KMS-11 (cell line): ENCODE measurements around the gene IL17RE.

Experiments used
- H2AFZ ChIP-seq: fragments of 200-600 bp; sonication (generic); 2 replicates; pipeline ENCODE4 v1.6.1; 2016; ENCODE audit warnings: antibody characterized with exemption, mixed run types, low read depth
- H3K27ac ChIP-seq: fragments of 200-600 bp; sonication (generic); 2 replicates; pipeline ENCODE4 v1.6.1; 2016; ENCODE audit warnings: mild to moderate bottlenecking, mixed run types
- H3K27me3 ChIP-seq: fragments of 200-600 bp; sonication (generic); 2 replicates; pipeline ENCODE4 v1.6.1; 2017; ENCODE audit warnings: mild to moderate bottlenecking, low read depth, mixed run types, moderate library complexity; ENCODE audit not compliant: insufficient read depth
- H3K36me3 ChIP-seq: fragments of 200-600 bp; sonication (generic); 2 replicates; pipeline ENCODE4 v1.6.1; 2017; ENCODE audit warnings: mild to moderate bottlenecking, mixed run types; ENCODE audit not compliant: insufficient read depth
- H3K4me1 ChIP-seq: fragments of 200-600 bp; sonication (generic); 2 replicates; pipeline ENCODE4 v1.6.1; 2016; ENCODE audit warnings: mild to moderate bottlenecking, low read depth, mixed run types; ENCODE audit not compliant: poor library complexity, severe bottlenecking
- H3K4me2 ChIP-seq: fragments of 200-600 bp; sonication (generic); 2 replicates; pipeline ENCODE4 v1.7.0; 2016; ENCODE audit warnings: mild to moderate bottlenecking, mixed run types
- H3K4me3 ChIP-seq: fragments of 200-600 bp; sonication (generic); IDR thresholded peaks from 2 replicates; pipeline ENCODE4 v1.6.1; 2017; ENCODE audit warnings: low read depth, low read length, mixed read lengths; ENCODE audit not compliant: insufficient read depth
- H3K79me2 ChIP-seq: fragments of 200-600 bp; sonication (generic); 2 replicates; pipeline ENCODE4 v1.6.1; 2016; ENCODE audit warnings: low read depth, mixed run types; ENCODE audit not compliant: insufficient read depth
- H3K9ac ChIP-seq: fragments of 200-600 bp; sonication (generic); 2 replicates; pipeline ENCODE4 v1.6.1; 2016; ENCODE audit warnings: mild to moderate bottlenecking, mixed run types
- H4K20me1 ChIP-seq: fragments of 200-600 bp; sonication (generic); 2 replicates; pipeline ENCODE4 v1.6.1; 2016; ENCODE audit warnings: mild to moderate bottlenecking, mixed run types; ENCODE audit not compliant: insufficient read depth
- TF ChIP-seq, protein P1 (sequence below): fragments of 200-600 bp; sonication (generic); conservative IDR thresholded peaks from 2 replicates; pipeline ENCODE4 v1.6.1; 2017; ENCODE audit warnings: low read depth, mild to moderate bottlenecking, antibody characterized with exemption, low read length, moderate library complexity, mixed read lengths

Gene IL17RE

GRCh38 chr3:9914011-9914410 is 11.4 kb downstream of the IL17RE start:
- no peak overlapping the region for H2AFZ ChIP-seq
- no peaks in the 10 kb centered on the region for H3K79me2 ChIP-seq
- TF ChIP-seq, protein P1, sequence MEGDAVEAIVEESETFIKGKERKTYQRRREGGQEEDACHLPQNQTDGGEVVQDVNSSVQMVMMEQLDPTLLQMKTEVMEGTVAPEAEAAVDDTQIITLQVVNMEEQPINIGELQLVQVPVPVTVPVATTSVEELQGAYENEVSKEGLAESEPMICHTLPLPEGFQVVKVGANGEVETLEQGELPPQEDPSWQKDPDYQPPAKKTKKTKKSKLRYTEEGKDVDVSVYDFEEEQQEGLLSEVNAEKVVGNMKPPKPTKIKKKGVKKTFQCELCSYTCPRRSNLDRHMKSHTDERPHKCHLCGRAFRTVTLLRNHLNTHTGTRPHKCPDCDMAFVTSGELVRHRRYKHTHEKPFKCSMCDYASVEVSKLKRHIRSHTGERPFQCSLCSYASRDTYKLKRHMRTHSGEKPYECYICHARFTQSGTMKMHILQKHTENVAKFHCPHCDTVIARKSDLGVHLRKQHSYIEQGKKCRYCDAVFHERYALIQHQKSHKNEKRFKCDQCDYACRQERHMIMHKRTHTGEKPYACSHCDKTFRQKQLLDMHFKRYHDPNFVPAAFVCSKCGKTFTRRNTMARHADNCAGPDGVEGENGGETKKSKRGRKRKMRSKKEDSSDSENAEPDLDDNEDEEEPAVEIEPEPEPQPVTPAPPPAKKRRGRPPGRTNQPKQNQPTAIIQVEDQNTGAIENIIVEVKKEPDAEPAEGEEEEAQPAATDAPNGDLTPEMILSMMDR = no peak
- no peak overlapping the region; the same call in 1 of the 2 replicates for H3K4me2 ChIP-seq
- H3K27me3 ChIP-seq = no peaks in the 10 kb centered on the region
- H3K4me1 ChIP-seq = peaks cover 57% of the 10 kb centered on the region
- no peaks in the 10 kb centered on the region for H3K36me3 ChIP-seq
- H3K4me3 ChIP-seq = no peak overlapping the region
- H3K9ac ChIP-seq = no peak overlapping the region
- H3K27ac ChIP-seq = no peak overlapping the region
- no peaks in the 10 kb centered on the region for H4K20me1 ChIP-seq

- no peaks in the 10 kb centered on the region for H3K79me2 ChIP-seq
- peak overlapping the region; percentile 76 for H3K9ac ChIP-seq
Measured at GRCh38 chr3:9914559-9915253, 12.1 kb downstream of the IL17RE start.

GRCh38 chr3:9915254-9916141 is 12.8 kb downstream of the IL17RE start:
- TF ChIP-seq, protein P1 = no peak
- peak overlapping the region; percentile 53 for H3K4me2 ChIP-seq
- H3K4me1 ChIP-seq = peaks cover 43% of the 10 kb centered on the region
- no peaks in the 10 kb centered on the region for H3K79me2 ChIP-seq
- H3K27me3 ChIP-seq = no peaks in the 10 kb centered on the region
- peak overlapping the region; percentile 67 for H2AFZ ChIP-seq
- peak overlapping the region; percentile 44 for H3K27ac ChIP-seq
- H3K9ac ChIP-seq = peak overlapping the region; percentile 76
- H4K20me1 ChIP-seq = no peaks in the 10 kb centered on the region
- peak overlapping the region; percentile 46 for H3K4me3 ChIP-seq
- H3K36me3 ChIP-seq = no peaks in the 10 kb centered on the region

More at GRCh38 chr3:9914559-9915253, 12.1 kb downstream of the IL17RE start:
- H3K27ac ChIP-seq = peak overlapping the region; percentile 44; the same call in 1 of the 2 replicates
- H3K4me2 ChIP-seq = peak overlapping the region; percentile 53
- TF ChIP-seq, protein P1 = no peak
- no peaks in the 10 kb centered on the region for H3K27me3 ChIP-seq
- H3K4me1 ChIP-seq = peaks cover 51% of the 10 kb centered on the region
- H2AFZ ChIP-seq = peak overlapping the region; percentile 67; the same call in 1 of the 2 replicates
- peak overlapping the region; percentile 46 for H3K4me3 ChIP-seq
- no peaks in the 10 kb centered on the region for H4K20me1 ChIP-seq
- no peaks in the 10 kb centered on the region for H3K36me3 ChIP-seq

GRCh38 chr3:9916346-9916733 is 13.7 kb downstream of the IL17RE start:
- H3K79me2 ChIP-seq = no peaks in the 10 kb centered on the region
- H4K20me1 ChIP-seq = no peaks in the 10 kb centered on the region
- H3K4me1 ChIP-seq = peaks cover 35% of the 10 kb centered on the region
- no peaks in the 10 kb centered on the region for H3K27me3 ChIP-seq
- no peak overlapping the region for H3K4me2 ChIP-seq
- TF ChIP-seq, protein P1 = no peak
- H3K4me3 ChIP-seq = no peak overlapping the region
- no peaks in the 10 kb centered on the region for H3K36me3 ChIP-seq
- H3K27ac ChIP-seq = no peak overlapping the region
- no peak overlapping the region for H2AFZ ChIP-seq
- H3K9ac ChIP-seq = no peak overlapping the region
